ENCODE results near the gene CSRP1. TPM values are rescaled to one million over a fixed set of nuclear protein-coding genes. Genes with fewer than 3 reads are reported as not detected.
A peak's percentile ranks its signal among the peaks of the same experiment; 100 is the strongest.

CSRP1 gene
- polyA plus RNA-seq, 1 donor from 2014 or later = 4.2 TPM

- H3K9me2 ChIP-seq (ENCODE audit: insufficient read depth, low read length) = no peaks in the 10 kb centered on the region
- H3K4me2 ChIP-seq (ENCODE audit: low read length) = no peak overlapping the region
- H3F3A ChIP-seq (ENCODE audit: insufficient read depth, low read length, poor library complexity, severe bottlenecking) = no peaks in the 10 kb centered on the region
- no peak overlapping the region for H2AFZ ChIP-seq (ENCODE audit: low read depth, low read length)
- H3K36me3 ChIP-seq (ENCODE audit: insufficient read depth, low read length) = no peaks in the 10 kb centered on the region
- H3K9me3 ChIP-seq (ENCODE audit: low read length) = no peaks in the 10 kb centered on the region
- no peak for TF ChIP-seq REST (IDR thresholded peaks at IDR 0.05; ENCODE audit: borderline replicate concordance)
- TF ChIP-seq TAF1 (IDR thresholded peaks at IDR 0.05; ENCODE audit: low read depth) = no peak
- no peak for TF ChIP-seq RAD21 (conservative IDR thresholded peaks at IDR 0.05)
- no peak for TF ChIP-seq EZH2 (IDR thresholded peaks at IDR 0.05; ENCODE audit: borderline replicate concordance, insufficient read depth, low read length, poor library complexity, severe bottlenecking)
- TF ChIP-seq POLR2AphosphoS5 (IDR thresholded peaks at IDR 0.05) = no peak
- no peak for TF ChIP-seq CTCF (IDR thresholded peaks at IDR 0.05; ENCODE audit: poor library complexity, severe bottlenecking)
- TF ChIP-seq EP300 (conservative IDR thresholded peaks at IDR 0.05; ENCODE audit: poor library complexity, severe bottlenecking) = no peak
- TF ChIP-seq MXI1 (conservative IDR thresholded peaks at IDR 0.05; ENCODE audit: poor library complexity, severe bottlenecking) = no peak
- TF ChIP-seq SMC3 (conservative IDR thresholded peaks at IDR 0.05; ENCODE audit: poor library complexity) = no peak
- no peak overlapping the region for H3K9ac ChIP-seq (ENCODE audit: low read length)
- H4K20me1 ChIP-seq (ENCODE audit: insufficient read depth) = no peaks in the 10 kb centered on the region
- H3K4me3 ChIP-seq (ENCODE audit: low read length) = no peak overlapping the region
- H3K79me2 ChIP-seq (replicated peaks; ENCODE audit: insufficient read depth, low read length) = no peaks in the 10 kb centered on the region
- H3K27ac ChIP-seq (ENCODE audit: low read length) = no peak overlapping the region
- H3K27me3 ChIP-seq (ENCODE audit: insufficient read depth, low read depth, low read length) = peaks cover 17% of the 10 kb centered on the region
Measured at GRCh38 chr1:201504799-201505502, 2.0 kb downstream of the CSRP1 start.

- H3K4me2 ChIP-seq (ENCODE audit: low read length) = no peak overlapping the region
- H4K20me1 ChIP-seq (ENCODE audit: insufficient read depth) = no peaks in the 10 kb centered on the region
- H3K79me2 ChIP-seq (replicated peaks; ENCODE audit: insufficient read depth, low read length) = no peaks in the 10 kb centered on the region
- peaks cover 17% of the 10 kb centered on the region for H3K27me3 ChIP-seq (ENCODE audit: insufficient read depth, low read depth, low read length)
- no peak overlapping the region for H3K4me3 ChIP-seq (ENCODE audit: low read length)
- H3K9ac ChIP-seq (ENCODE audit: low read length) = no peak overlapping the region
- no peaks in the 10 kb centered on the region for H3K36me3 ChIP-seq (ENCODE audit: insufficient read depth, low read length)
- H3K9me2 ChIP-seq (ENCODE audit: insufficient read depth, low read length) = no peaks in the 10 kb centered on the region
- no peaks in the 10 kb centered on the region for H3K9me3 ChIP-seq (ENCODE audit: low read length)
- H2AFZ ChIP-seq (ENCODE audit: low read depth, low read length) = no peak overlapping the region
- no peaks in the 10 kb centered on the region for H3F3A ChIP-seq (ENCODE audit: insufficient read depth, low read length, poor library complexity, severe bottlenecking)
- TF ChIP-seq CTCF (IDR thresholded peaks at IDR 0.05; ENCODE audit: poor library complexity, severe bottlenecking) (no peak), SMC3 (conservative IDR thresholded peaks at IDR 0.05; ENCODE audit: poor library complexity) (no peak), EZH2 (IDR thresholded peaks at IDR 0.05; ENCODE audit: borderline replicate concordance, insufficient read depth, low read length, poor library complexity, severe bottlenecking) (no peak), EP300 (conservative IDR thresholded peaks at IDR 0.05; ENCODE audit: poor library complexity, severe bottlenecking) (no peak), MXI1 (conservative IDR thresholded peaks at IDR 0.05; ENCODE audit: poor library complexity, severe bottlenecking) (no peak), REST (IDR thresholded peaks at IDR 0.05; ENCODE audit: borderline replicate concordance) (no peak), RAD21 (conservative IDR thresholded peaks at IDR 0.05) (no peak), POLR2AphosphoS5 (IDR thresholded peaks at IDR 0.05) (no peak), TAF1 (IDR thresholded peaks at IDR 0.05; ENCODE audit: low read depth) (no peak)
- peak overlapping the region; percentile 40 for H3K27ac ChIP-seq (ENCODE audit: low read length)
Measured at GRCh38 chr1:201504179-201504631, 2.7 kb downstream of the CSRP1 start.
